K562 (cell line): Measurements from ENCODE around the gene MBD6. TPM values are rescaled to one million over a fixed set of nuclear protein-coding genes. Genes with fewer than 3 reads are reported as not detected.

Experiments
- ATAC-seq: fragments of 200-7000 bp; cut with Tn5 transposase; 3 replicates; pipeline ENCODE4 v1.9.1; 2020; ENCODE audit warnings: moderate library complexity
- BruUV-seq: library from RNA; stranded (reverse); fragments of 400-500 nt; replicated peaks from 2 replicates; lab custom pipeline; 2021; lab: Mats Ljungman, UMichigan
- CTCF ChIA-PET: fragments of 300-600 bp; formaldehyde crosslinking; extraction: SDS; loops from one replicate; lab custom pipeline; 2021; ENCODE audit warnings: low intra/inter-chr PET ratio; lab: Yijun Ruan, JAX
- POLR2A ChIA-PET: fragments of 300-600, 350-650 bp; sonication (Branson Sonifier 250); formaldehyde crosslinking; extraction: SDS; loops from one replicate; lab custom pipeline; 2021; ENCODE audit warnings: antibody characterized with exemption, inconsistent platforms; lab: Yijun Ruan, JAX
- DNase-seq, 4 experiments: peaks; one replicate each; pipeline versions ENCODE4 v3.0.0 to v3.0.0-alpha.2; 2011 to 2018; ENCODE audit warnings: low spot score in 3 of 4, mixed read lengths in 3 of 4; ENCODE audit errors: extremely low read depth in 1 of 4
- FAIRE-seq: peaks from 2 replicates; lab custom pipeline; 2011; peaks lifted over from hg19 to GRCh38; lab: Jason Lieb, UNC
- H2AFZ ChIP-seq: 2 replicates; pipeline ENCODE4 v1.6.0; 2011; ENCODE audit warnings: low read depth, low read length, control low read depth, inconsistent platforms
- H3K27ac ChIP-seq: fragments of 200-600 bp; 3 replicates; pipeline ENCODE4 v1.8.0; 2011; ENCODE audit warnings: low read depth, mild to moderate bottlenecking, control low read depth, inconsistent platforms, low read length, moderate library complexity, mixed read lengths; ENCODE audit errors: extremely low read depth
- H3K27me3 ChIP-seq, 2 experiments: fragments of 300-600 bp in 1 of 2; 2 replicates in 1 of 2; 3 replicates in 1 of 2; pipeline versions ENCODE4 v1.6.0 to v1.8.0; 2011; ENCODE audit warnings: inconsistent platforms in 2 of 2, low read length in 2 of 2, mild to moderate bottlenecking in 1 of 2, mixed read lengths in 1 of 2, moderate library complexity in 1 of 2; ENCODE audit not compliant: control insufficient read depth in 2 of 2, insufficient read depth in 2 of 2
- H3K36me3 ChIP-seq: fragments of 300-600 bp; 3 replicates; pipeline ENCODE4 v1.8.0; 2011; ENCODE audit warnings: mild to moderate bottlenecking, low read length, inconsistent platforms; ENCODE audit not compliant: control insufficient read depth, insufficient read depth
- H3K4me1 ChIP-seq, 2 experiments: fragments of 200-600 bp in 1 of 2; replicated peaks in 1 of 2; 2 replicates in 1 of 2; 3 replicates in 1 of 2; pipeline versions ENCODE4 v1.5.1 to v1.8.0; 2011; ENCODE audit warnings: inconsistent platforms in 2 of 2, low read length in 2 of 2, mild to moderate bottlenecking in 1 of 2, mixed read lengths in 1 of 2, moderate library complexity in 1 of 2; ENCODE audit not compliant: control insufficient read depth in 2 of 2, insufficient read depth in 2 of 2
- H3K4me2 ChIP-seq: 2 replicates; pipeline ENCODE4 v1.6.1; 2011; ENCODE audit warnings: low read length, control low read depth, inconsistent platforms, mixed read lengths; ENCODE audit not compliant: insufficient read depth
- H3K4me3 ChIP-seq: fragments of 200-600 bp; sonication (generic), shearing (Covaris generic); 2 replicates; pipeline ENCODE4 v1.5.1; 2016; ENCODE audit warnings: control low read depth, inconsistent platforms
- H3K79me2 ChIP-seq: fragments of 200-600 bp; 3 replicates; pipeline ENCODE4 v1.8.0; 2011; ENCODE audit warnings: low read length, inconsistent platforms; ENCODE audit not compliant: control insufficient read depth, insufficient read depth
- H3K9ac ChIP-seq, 2 experiments: 2 replicates each; pipeline versions ENCODE4 v1.6.0 to v1.6.1; 2011; ENCODE audit warnings: low read depth in 2 of 2, low read length in 2 of 2, control low read depth in 1 of 2, inconsistent platforms in 1 of 2, mild to moderate bottlenecking in 1 of 2, mixed read lengths in 1 of 2; ENCODE audit not compliant: insufficient read depth in 1 of 2
- H3K9me1 ChIP-seq: one replicate; pipeline ENCODE4 v1.6.0; 2011; ENCODE audit warnings: inconsistent platforms, mild to moderate bottlenecking, low read length, moderate library complexity; ENCODE audit not compliant: control insufficient read depth, insufficient read depth
- H3K9me3 ChIP-seq: replicated peaks from 2 replicates; pipeline ENCODE4 v1.5.1; 2011; ENCODE audit warnings: low read depth, low read length, inconsistent platforms; ENCODE audit not compliant: control insufficient read depth, insufficient read depth
- H4K20me1 ChIP-seq: replicated peaks from 2 replicates; pipeline ENCODE4 v1.6.1; 2011; ENCODE audit warnings: low read length, inconsistent platforms, mixed read lengths; ENCODE audit not compliant: control insufficient read depth, insufficient read depth
- HINFP ChIP-seq: fragments of 450-650 bp; conservative IDR thresholded peaks from 2 replicates; pipeline ENCODE4 v1.6.1; 2016; ENCODE audit warnings: missing genetic modification characterization, low read depth, mild to moderate bottlenecking, control low read depth, missing compliant biosample characterization
- NFRKB ChIP-seq: fragments of 450-650 bp; IDR thresholded peaks from 2 replicates; pipeline ENCODE4 v1.6.1; 2016; ENCODE audit warnings: low read depth
- POLR2AphosphoS5 ChIP-seq: IDR thresholded peaks from 2 replicates; pipeline ENCODE4 v1.6.1; 2011; ENCODE audit warnings: mild to moderate bottlenecking, low read depth, low read length, moderate library complexity; ENCODE audit not compliant: control insufficient read depth, insufficient read depth
- RBBP5 ChIP-seq: fragments of 200-600 bp; sonication (generic); IDR thresholded peaks from 2 replicates; pipeline ENCODE4 v1.6.1; 2012; ENCODE audit warnings: borderline replicate concordance, mild to moderate bottlenecking, low read length, control low read depth, inconsistent platforms; ENCODE audit not compliant: insufficient read depth, poor library complexity, severe bottlenecking
- WGBS: fragments of 100-300 bp; shearing (Covaris generic); methylation state at CpG from one replicate; pipeline ENCODE4 v1.1.6; 2016; ENCODE audit warnings: low coverage, mixed read lengths; ENCODE audit not compliant: insufficient coverage; ENCODE audit errors: missing lambda C conversion rate; 5-methylcytosine and 5-hydroxymethylcytosine counted together
- in situ Hi-C: fragments of 300-500 bp; cut with MboI; formaldehyde crosslinking; loops from 4 replicates; pipeline ENCODE4 v1.15.0; 2018; ENCODE audit warnings: inconsistent platforms, mixed read lengths
- intact Hi-C: fragments of 100-400 bp; cut with micrococcal nuclease; formaldehyde crosslinking; loops from 2 replicates; pipeline ENCODE4 v1.14.2; 2022
- polyA plus RNA-seq, 8 experiments: library from polyadenylated mRNA; depleted of rRNA in 4 of 8; stranded (reverse) in 5 of 8; unstranded in 3 of 8; fragments of >200 nt; fragmentation: Nextera tagmentation in 2 of 8; fragmentation: Illumina TruSeq in 1 of 8; extraction: Ambion mirVana in 2 of 8; extraction: Trizol in 1 of 8; gene quantifications; 2 replicates each; pipeline versions ENCODE4 v1.2.1 to v1.2.3, GENCODE V29; 2011 to 2014; ENCODE audit warnings: inconsistent platforms in 1 of 8, missing spikeins in 1 of 8
- total RNA-seq, 7 experiments: library from RNA; depleted of rRNA in 6 of 7; stranded (reverse); fragments of >200 nt in 6 of 7; fragmentation: Illumina TruSeq in 2 of 7; extraction: Trizol in 2 of 7; gene quantifications; 2 replicates each; pipeline versions ENCODE4 v1.2.1 to v1.2.3, GENCODE V29; 2011 to 2021; ENCODE audit warnings: low replicate concordance in 1 of 7

The MBD6 gene
- total and polyA plus RNA-seq, 9 of the 15 experiments (the other 6 are each of a cell fraction or from before 2014, with no cell fraction given): 2.0 to 54.8 (median 3.8) TPM

- 42% methylated on average over 9 of the region's 13 CpGs for WGBS
- in situ Hi-C loops: no loop called here
- Histone ChIP-seq H3K79me2 (peaks cover 70% of the 10 kb centered on the region), H3K4me1 (peaks cover 56 to 68% of the 10 kb centered on the region in 2 experiments)
- TF ChIP-seq POLR2AphosphoS5 (no peak), HINFP (tag) (0 out of 2 replicates have a peak, but pooled peaks have one; percentile 10), NFRKB (0 out of 2 replicates have a peak, but pooled peaks have one; percentile 29), RBBP5 (peak; percentile 16)
- TF ChIP-seq, all 486 proteins: peak for 3
- intact Hi-C loops: no loop called here
- H2AFZ ChIP-seq: peak overlapping the region; percentile 93
- peak overlapping the region; percentile 69 for H3K4me3 ChIP-seq
- peak overlapping the region; percentile 58 to 90; a peak in 3 of 4 replicates for H3K9ac ChIP-seq
- BruUV-seq: no TSS peak
- H3K9me1 ChIP-seq: no peaks in the 10 kb centered on the region
- FAIRE-seq (no peak), ATAC-seq (peak; percentile 3), DNase-seq (no peak)
- peak overlapping the region; percentile 80 for H3K27ac ChIP-seq
- no peaks in the 10 kb centered on the region for H3K27me3 ChIP-seq
- CTCF ChIA-PET: no interaction called here
- no peaks in the 10 kb centered on the region for H3K9me3 ChIP-seq
- H3K36me3 ChIP-seq: peaks cover 21% of the 10 kb centered on the region
- no peaks in the 10 kb centered on the region for H4K20me1 ChIP-seq
- H3K4me2 ChIP-seq: peak overlapping the region; percentile 89
- POLR2A ChIA-PET: interaction anchor here (0.6 kb wide), 1 partner anchor 117 kb away, joined by 3 read pairs; no protein-coding TSS in a partner anchor
Measured at GRCh38 chr12:57549203-57549908, 26.7 kb downstream of the MBD6 start.
